ENCODE results near the gene CACFD1. TPM values are rescaled to one million over a fixed set of nuclear protein-coding genes. Genes with fewer than 3 reads are reported as not detected.
A peak's percentile ranks its signal among the peaks of the same experiment; 100 is the strongest.
"Not testable (repeated sequence)": the region's sequence is repeated elsewhere in the genome, so short reads cannot be mapped to it uniquely, and the experiment has no call there.

The CACFD1 gene
- polyA plus RNA-seq, 6 donors from 2014 or later: 14.7 to 23.5 (median 18.7) TPM

DNA sequence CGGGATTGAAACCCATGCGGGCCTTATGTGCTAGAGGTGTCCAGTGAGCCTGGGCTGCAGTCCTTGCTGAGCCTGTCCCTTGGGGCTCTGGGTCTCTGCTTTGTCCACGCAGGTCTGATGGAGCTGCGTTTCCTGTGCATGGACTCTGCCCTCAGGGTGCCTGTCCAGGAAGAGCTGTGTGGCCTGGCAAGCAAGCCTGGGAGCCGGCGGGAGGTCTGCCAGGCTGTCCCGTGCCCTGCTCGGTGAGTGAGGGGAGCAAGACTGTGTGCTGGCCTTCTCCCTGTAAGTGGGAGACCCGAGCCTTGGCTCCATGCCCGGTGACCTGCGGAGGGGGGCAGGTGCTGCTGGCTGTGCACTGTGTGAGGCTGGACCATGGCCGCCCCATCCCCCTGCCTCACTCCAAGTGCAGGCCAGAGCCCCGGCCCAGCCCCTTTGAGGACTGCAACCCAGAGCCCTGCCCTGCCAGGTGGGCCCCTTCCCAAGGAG, 11.2 kb upstream of the CACFD1 start:
- Mint-ChIP-seq H3K27ac (no peak overlapping the region), H3K4me3 (peak overlapping the region in 1 of 8 donors; percentile 25), H3K9me3 (no peaks in the 10 kb centered on the region), H3K27me3 (peaks cover 0 to 4% (median 0%) of the 10 kb centered on the region in 3 donors), H3K4me1 (peaks cover 0 to 7% (median 3%) of the 10 kb centered on the region in 3 donors), H3K36me3 (no peaks in the 10 kb centered on the region)
- ATAC-seq (ENCODE audit: low read depth in 2 of 2): no peak
- no peak for DNase-seq

DNA sequence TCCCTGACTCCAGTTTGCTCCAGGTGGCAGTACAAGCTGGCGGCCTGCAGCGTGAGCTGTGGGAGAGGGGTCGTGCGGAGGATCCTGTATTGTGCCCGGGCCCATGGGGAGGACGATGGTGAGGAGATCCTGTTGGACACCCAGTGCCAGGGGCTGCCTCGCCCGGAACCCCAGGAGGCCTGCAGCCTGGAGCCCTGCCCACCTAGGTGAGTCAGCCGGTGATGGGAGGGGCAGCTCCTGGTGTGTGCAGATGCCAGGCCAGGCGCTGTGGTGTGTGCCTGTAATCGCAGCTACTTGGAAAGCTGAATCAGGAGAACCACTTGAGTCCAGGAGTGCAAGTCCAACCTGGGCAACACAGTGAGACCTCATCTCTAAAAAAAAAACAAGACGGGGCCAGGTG, 10.0 kb upstream of the CACFD1 start:
- H3K4me1 Mint-ChIP-seq: peaks cover 0 to 7% (median 3%) of the 10 kb centered on the region in 3 donors
- H3K4me3 Mint-ChIP-seq: no peak overlapping the region
- DNase-seq: no peak
- H3K9me3 Mint-ChIP-seq: no peaks in the 10 kb centered on the region
- ATAC-seq (ENCODE audit: low read depth in 2 of 2): no peak
- H3K36me3 Mint-ChIP-seq: no peaks in the 10 kb centered on the region
- H3K27ac Mint-ChIP-seq: no peak overlapping the region
- H3K27me3 Mint-ChIP-seq: peaks cover 0 to 4% (median 0%) of the 10 kb centered on the region in 3 donors

DNA sequence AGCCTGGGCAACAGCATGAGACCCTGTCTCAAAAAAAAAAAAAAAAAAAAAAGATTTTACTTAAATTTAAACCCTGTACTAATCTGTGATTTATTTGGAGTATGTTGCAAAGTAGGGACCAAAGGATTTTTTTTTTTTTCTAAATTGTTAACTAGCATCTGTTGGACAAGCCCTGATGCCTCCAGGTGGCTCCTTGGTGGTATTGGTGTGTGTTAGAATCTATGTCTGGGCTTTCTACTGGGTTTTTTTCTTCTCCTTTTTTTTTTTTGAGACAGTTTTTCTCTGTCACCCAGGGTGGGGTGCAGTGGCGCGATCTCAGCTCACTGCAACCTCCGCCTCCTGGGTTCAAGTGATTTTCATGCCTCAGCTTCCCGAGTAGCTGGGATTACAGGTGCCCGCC, 7.9 kb upstream of the CACFD1 start:
- H3K27ac Mint-ChIP-seq, H3K4me3 Mint-ChIP-seq, H3K27me3 Mint-ChIP-seq, H3K9me3 Mint-ChIP-seq, H3K4me1 Mint-ChIP-seq, H3K36me3 Mint-ChIP-seq: not testable (repeated sequence)
- peak; percentile 80 to 86 for ATAC-seq (ENCODE audit: low read depth in 2 of 2)
- peak; percentile 25 for DNase-seq

DNA sequence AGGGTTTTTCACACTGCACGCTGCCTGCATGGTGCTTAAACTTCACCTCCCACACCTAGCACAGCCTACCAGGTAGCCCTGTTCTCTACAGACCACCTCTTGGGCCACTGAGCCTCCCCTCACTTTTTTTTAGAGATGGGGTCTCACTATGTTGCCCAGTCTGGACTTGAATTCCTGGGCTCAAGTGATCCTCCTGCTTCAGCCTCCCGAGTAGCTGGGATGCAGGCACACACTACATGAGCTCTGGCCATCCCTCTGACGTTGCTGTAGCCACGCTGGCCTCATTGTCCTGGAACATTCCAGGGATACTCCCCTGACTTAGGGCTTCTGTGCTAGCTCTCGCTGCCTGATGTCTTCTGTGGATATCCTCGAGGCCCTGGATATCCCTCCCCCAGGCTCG, 7.2 kb upstream of the CACFD1 start:
- no peaks in the 10 kb centered on the region for H3K36me3 Mint-ChIP-seq
- no peak for ATAC-seq (ENCODE audit: low read depth in 2 of 2)
- H3K9me3 Mint-ChIP-seq: no peaks in the 10 kb centered on the region
- peak overlapping the region in 1 of 6 donors; percentile 47 for H3K27ac Mint-ChIP-seq
- no peak for DNase-seq
- H3K27me3 Mint-ChIP-seq: no peaks in the 10 kb centered on the region
- H3K4me3 Mint-ChIP-seq: no peak overlapping the region
- peaks cover 0 to 7% (median 3%) of the 10 kb centered on the region in 3 donors for H3K4me1 Mint-ChIP-seq

DNA sequence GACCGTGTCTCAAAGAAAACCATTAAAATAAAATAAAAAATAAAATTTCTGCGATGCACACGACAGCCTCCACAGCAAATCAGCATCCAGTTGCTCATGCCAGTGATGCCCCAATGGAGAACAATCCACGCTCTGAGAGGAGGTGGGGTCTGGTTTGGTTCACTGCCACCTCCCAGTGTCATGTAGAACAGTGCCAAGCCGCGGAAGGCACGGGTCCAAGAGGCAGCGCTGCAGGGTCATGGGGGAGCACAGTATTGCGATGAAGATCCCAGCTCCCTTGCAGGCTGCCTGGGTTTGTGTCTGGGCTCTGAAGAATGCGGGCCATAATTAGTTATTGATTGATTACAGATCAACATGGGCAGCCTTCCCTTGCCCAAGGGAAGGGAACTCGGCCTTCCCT, 6.1 kb upstream of the CACFD1 start:
- DNase-seq: no peak
- Mint-ChIP-seq H3K27me3 (no peaks in the 10 kb centered on the region), H3K4me1 (peaks cover 0 to 7% (median 3%) of the 10 kb centered on the region in 3 donors), H3K27ac (peak overlapping the region in 1 of 6 donors; percentile 65), H3K4me3 (no peak overlapping the region), H3K9me3 (no peaks in the 10 kb centered on the region), H3K36me3 (no peaks in the 10 kb centered on the region)
- no peak for ATAC-seq (ENCODE audit: low read depth in 2 of 2)

DNA sequence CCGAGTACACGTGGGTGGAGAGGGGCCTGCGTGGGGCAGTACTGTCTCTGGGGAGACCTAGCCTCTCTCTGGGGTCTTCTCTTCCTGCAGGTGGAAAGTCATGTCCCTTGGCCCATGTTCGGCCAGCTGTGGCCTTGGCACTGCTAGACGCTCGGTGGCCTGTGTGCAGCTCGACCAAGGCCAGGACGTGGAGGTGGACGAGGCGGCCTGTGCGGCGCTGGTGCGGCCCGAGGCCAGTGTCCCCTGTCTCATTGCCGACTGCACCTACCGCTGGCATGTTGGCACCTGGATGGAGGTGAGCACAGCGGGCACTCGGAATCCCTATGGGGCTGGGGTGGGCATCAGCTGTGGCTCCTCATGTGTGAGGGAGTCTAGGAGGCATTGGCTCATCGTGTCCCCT, 5.5 kb upstream of the CACFD1 start:
- peak overlapping the region in 1 of 6 donors; percentile 74 for H3K27ac Mint-ChIP-seq
- H3K4me1 Mint-ChIP-seq: peaks cover 0 to 7% (median 7%) of the 10 kb centered on the region in 3 donors
- DNase-seq (no peak), ATAC-seq (ENCODE audit: low read depth in 2 of 2) (no peak)
- no peaks in the 10 kb centered on the region for H3K27me3 Mint-ChIP-seq
- no peaks in the 10 kb centered on the region for H3K9me3 Mint-ChIP-seq
- H3K36me3 Mint-ChIP-seq: no peaks in the 10 kb centered on the region
- H3K4me3 Mint-ChIP-seq: peak overlapping the region in 1 of 8 donors; percentile 29

- Mint-ChIP-seq H3K4me3 (no peak overlapping the region), H3K4me1 (peaks cover 0 to 8% (median 7%) of the 10 kb centered on the region in 3 donors), H3K36me3 (no peaks in the 10 kb centered on the region), H3K27me3 (no peaks in the 10 kb centered on the region), H3K27ac (peak overlapping the region in 1 of 6 donors; percentile 14), H3K9me3 (no peaks in the 10 kb centered on the region)
- ATAC-seq (ENCODE audit: low read depth in 2 of 2) (no peak), DNase-seq (no peak)
Measured at GRCh38 chr9:133454943-133455673, 4.7 kb upstream of the CACFD1 start.

DNA sequence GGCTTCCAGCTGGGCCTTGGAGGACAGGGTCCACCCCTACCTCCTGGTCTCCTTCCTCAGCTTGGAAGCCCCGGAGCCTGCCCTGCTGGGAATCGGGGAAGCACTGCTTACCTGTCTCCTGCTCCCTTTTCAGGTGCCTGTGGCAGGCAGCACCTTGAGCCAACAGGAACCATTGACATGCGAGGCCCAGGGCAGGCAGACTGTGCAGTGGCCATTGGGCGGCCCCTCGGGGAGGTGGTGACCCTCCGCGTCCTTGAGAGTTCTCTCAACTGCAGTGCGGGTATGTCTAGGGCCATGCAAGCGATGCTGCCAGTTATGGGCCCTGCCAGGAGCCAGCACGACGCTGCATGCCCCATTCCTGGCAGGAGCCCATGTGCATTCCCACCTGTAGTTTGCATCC, 3.8 kb upstream of the CACFD1 start:
- H3K4me1 Mint-ChIP-seq: peaks cover 5 to 14% (median 12%) of the 10 kb centered on the region in 3 donors
- no peaks in the 10 kb centered on the region for H3K36me3 Mint-ChIP-seq
- no peaks in the 10 kb centered on the region for H3K27me3 Mint-ChIP-seq
- no peaks in the 10 kb centered on the region for H3K9me3 Mint-ChIP-seq
- no peak overlapping the region for H3K4me3 Mint-ChIP-seq
- ATAC-seq (ENCODE audit: low read depth in 2 of 2) (no peak), DNase-seq (no peak)
- H3K27ac Mint-ChIP-seq: peak overlapping the region in 1 of 6 donors; percentile 44

DNA sequence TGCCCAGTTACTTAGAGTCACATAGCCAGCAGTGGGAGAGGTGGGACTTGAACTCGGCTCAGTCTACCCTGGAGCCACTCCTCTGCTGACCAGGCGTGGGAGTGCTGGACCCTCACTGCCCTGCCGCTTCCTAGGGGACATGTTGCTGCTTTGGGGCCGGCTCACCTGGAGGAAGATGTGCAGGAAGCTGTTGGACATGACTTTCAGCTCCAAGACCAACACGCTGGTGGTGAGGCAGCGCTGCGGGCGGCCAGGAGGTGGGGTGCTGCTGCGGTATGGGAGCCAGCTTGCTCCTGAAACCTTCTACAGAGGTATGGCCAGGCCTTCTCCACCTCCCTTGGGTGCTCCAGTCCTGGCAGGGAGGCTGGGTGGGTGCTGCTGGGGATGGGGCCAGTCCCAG, 3.4 kb upstream of the CACFD1 start:
- no peak for DNase-seq
- no peak overlapping the region for H3K27ac Mint-ChIP-seq
- no peaks in the 10 kb centered on the region for H3K36me3 Mint-ChIP-seq
- no peak overlapping the region for H3K4me3 Mint-ChIP-seq
- H3K4me1 Mint-ChIP-seq: peaks cover 10 to 19% (median 17%) of the 10 kb centered on the region in 3 donors
- no peaks in the 10 kb centered on the region for H3K27me3 Mint-ChIP-seq
- no peak for ATAC-seq (ENCODE audit: low read depth in 2 of 2)
- no peaks in the 10 kb centered on the region for H3K9me3 Mint-ChIP-seq

GRCh38 chr9:133457233-133457632, 2.5 kb upstream of the CACFD1 start:
- H3K27me3 Mint-ChIP-seq: no peaks in the 10 kb centered on the region
- no peaks in the 10 kb centered on the region for H3K9me3 Mint-ChIP-seq
- H3K4me1 Mint-ChIP-seq: peaks cover 15 to 24% (median 20%) of the 10 kb centered on the region in 3 donors
- DNase-seq: no peak
- no peaks in the 10 kb centered on the region for H3K36me3 Mint-ChIP-seq
- ATAC-seq (ENCODE audit: low read depth in 2 of 2): no peak
- H3K27ac Mint-ChIP-seq: no peak overlapping the region
- no peak overlapping the region for H3K4me3 Mint-ChIP-seq

DNA sequence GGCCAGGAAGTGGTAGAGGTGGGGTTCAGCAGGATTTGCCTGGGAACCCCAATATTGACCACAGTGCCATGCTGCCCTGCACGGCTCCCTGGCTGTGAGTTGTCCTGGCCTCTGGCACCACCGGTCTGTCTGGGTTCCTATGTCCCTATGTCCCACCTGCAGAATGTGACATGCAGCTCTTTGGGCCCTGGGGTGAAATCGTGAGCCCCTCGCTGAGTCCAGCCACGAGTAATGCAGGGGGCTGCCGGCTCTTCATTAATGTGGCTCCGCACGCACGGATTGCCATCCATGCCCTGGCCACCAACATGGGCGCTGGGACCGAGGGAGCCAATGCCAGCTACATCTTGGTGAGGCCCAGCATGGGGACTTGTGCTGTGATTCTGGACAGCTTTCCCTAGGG, 2.0 kb upstream of the CACFD1 start:
- no peaks in the 10 kb centered on the region for H3K36me3 Mint-ChIP-seq
- H3K27ac Mint-ChIP-seq: no peak overlapping the region
- H3K9me3 Mint-ChIP-seq: no peaks in the 10 kb centered on the region
- no peak overlapping the region for H3K4me3 Mint-ChIP-seq
- no peak for DNase-seq
- H3K4me1 Mint-ChIP-seq: peaks cover 18 to 29% (median 22%) of the 10 kb centered on the region in 3 donors
- H3K27me3 Mint-ChIP-seq: no peaks in the 10 kb centered on the region
- ATAC-seq (ENCODE audit: low read depth in 2 of 2): no peak

- Mint-ChIP-seq H3K4me1 (peaks cover 19 to 38% (median 31%) of the 10 kb centered on the region in 3 donors), H3K4me3 (peak overlapping the region in 7 of 8 donors; percentile 90 to 100 (median 93)), H3K27ac (peak overlapping the region in 5 of 6 donors; percentile 58 to 99 (median 98)), H3K9me3 (no peaks in the 10 kb centered on the region), H3K36me3 (no peaks in the 10 kb centered on the region), H3K27me3 (no peaks in the 10 kb centered on the region)
- DNase-seq (no peak), ATAC-seq (ENCODE audit: low read depth in 2 of 2) (no peak)
Measured at GRCh38 chr9:133458643-133459312, 1.0 kb upstream of the CACFD1 start.

DNA sequence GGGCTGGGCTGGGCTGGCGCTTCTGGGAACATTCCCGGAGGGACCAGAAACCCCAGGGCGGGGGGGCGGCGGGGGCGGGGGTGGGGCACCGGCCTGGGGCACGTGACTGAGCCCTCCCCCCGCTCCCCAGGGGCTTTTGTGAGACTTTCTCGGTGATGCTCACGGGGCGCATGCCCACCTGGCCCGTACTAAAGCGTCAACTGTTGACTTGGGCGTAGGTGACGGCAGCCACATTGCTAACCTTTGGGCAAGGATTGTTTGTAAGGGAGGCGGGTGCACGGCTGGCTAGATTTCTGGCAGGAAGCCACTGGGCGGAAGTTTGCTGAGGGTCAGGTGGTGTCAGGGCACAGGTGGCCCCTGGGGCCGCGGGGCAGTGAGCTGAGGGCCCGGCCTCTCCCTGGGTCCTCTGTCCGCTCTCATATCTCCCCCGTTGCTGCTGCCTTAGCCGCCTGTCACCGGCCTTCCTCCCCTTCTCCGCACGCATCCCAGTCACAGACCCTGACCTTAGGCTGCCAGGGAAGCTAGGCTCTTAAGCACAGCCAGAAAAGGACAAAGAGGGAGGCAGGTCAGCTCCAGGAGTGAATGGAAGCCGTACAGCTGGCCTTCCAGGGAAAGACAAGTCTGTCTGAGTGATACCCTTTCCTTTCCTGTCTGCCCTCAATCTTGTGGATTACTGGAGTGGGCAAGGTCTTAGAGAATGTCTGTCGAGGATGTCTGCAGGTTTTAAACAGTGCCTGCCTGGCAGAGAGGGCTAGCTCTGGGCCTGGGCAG, 812 bp downstream of the CACFD1 start:
- H3K9me3 Mint-ChIP-seq: no peaks in the 10 kb centered on the region
- no peaks in the 10 kb centered on the region for H3K27me3 Mint-ChIP-seq
- H3K4me1 Mint-ChIP-seq: peaks cover 24 to 42% (median 36%) of the 10 kb centered on the region in 3 donors
- H3K4me3 Mint-ChIP-seq: peak overlapping the region; percentile 63 to 92 (median 90)
- no peaks in the 10 kb centered on the region for H3K36me3 Mint-ChIP-seq
- DNase-seq: peak; percentile 80
- ATAC-seq (ENCODE audit: low read depth in 2 of 2): peak; percentile 57 to 63
- H3K27ac Mint-ChIP-seq: peak overlapping the region; percentile 93 to 98 (median 98)

Data from naive B cell (primary cell).